Gastroesophageal sphincter (tissue), 4 donors: Measurements from ENCODE around the gene PEA15. TPM values are rescaled to one million over a fixed set of nuclear protein-coding genes. Genes with fewer than 3 reads are reported as not detected.

Experiments
- ATAC-seq: fragments of 150-250 bp; one replicate; pipeline ENCODE4 v1.9.1; 2016; ENCODE audit warnings: mild to moderate bottlenecking, moderate library complexity
- H3K27ac ChIP-seq, 4 donors: fragments of 200-600 bp; sonication (generic) in 3 of 4; 1 replicate in 3 of 4; 2 replicates in 1 of 4; pipeline ENCODE4 v1.5.1; 2016 to 2019
- H3K27me3 ChIP-seq: fragments of 200-600 bp; sonication (generic); one replicate; pipeline ENCODE4 v1.5.1; 2019
- H3K36me3 ChIP-seq, 2 donors: fragments of 200-600 bp; sonication (generic); one replicate each; pipeline ENCODE4 v1.5.1; 2019; ENCODE audit warnings: control low read depth in 1 of 2
- H3K4me1 ChIP-seq, 3 donors: fragments of 200-600 bp; sonication (generic); 1 replicate in 2 of 3; 2 replicates in 1 of 3; pipeline ENCODE4 v1.5.1; 2016 to 2019; ENCODE audit warnings: control low read depth in 2 of 3
- H3K4me3 ChIP-seq, 2 donors: fragments of 200-600 bp; sonication (generic); one replicate each; pipeline ENCODE4 v1.5.1; 2019; ENCODE audit warnings: mild to moderate bottlenecking in 1 of 2, moderate library complexity in 1 of 2
- H3K9me3 ChIP-seq, 3 donors: fragments of 200-600 bp; sonication (generic); one replicate each; pipeline ENCODE4 v1.5.1; 2017 to 2019; ENCODE audit warnings: control low read depth in 2 of 3
- EP300 ChIP-seq: sonication (generic); formaldehyde crosslinking; IDR thresholded peaks from one replicate; pipeline ENCODE4 v1.6.1; 2017; ENCODE audit warnings: antibody characterized with exemption, mild to moderate bottlenecking
- POLR2A ChIP-seq, 2 donors: fragments of 450-650 bp; IDR thresholded peaks; one replicate each; pipeline ENCODE4 v1.6.1; 2017; ENCODE audit warnings: antibody characterized with exemption in 2 of 2, mild to moderate bottlenecking in 2 of 2, moderate library complexity in 1 of 2
- POLR2AphosphoS5 ChIP-seq: sonication (generic); formaldehyde crosslinking; IDR thresholded peaks from one replicate; pipeline ENCODE4 v1.6.1; 2017; ENCODE audit warnings: antibody characterized with exemption
- WGBS, 2 donors: methylation state at CpG; one replicate each; pipeline ENCODE4 v1.1.5; 2018; ENCODE audit warnings: low coverage in 1 of 2; 5-methylcytosine and 5-hydroxymethylcytosine counted together
- total RNA-seq, 4 donors: library from RNA; depleted of rRNA; stranded (reverse); fragments of >200 nt; gene quantifications; one replicate each; pipeline ENCODE4 v1.1.0, GENCODE V29; 2016
- TF ChIP-seq, protein P1 (sequence below), 4 experiments: fragments of 200-600 bp in 2 of 4; fragments of 450-650 bp in 2 of 4; sonication (generic) in 1 of 4; IDR thresholded peaks; one replicate each; pipeline ENCODE4 v1.5.1; 2017 to 2019; ENCODE audit warnings: antibody characterized with exemption in 4 of 4, mild to moderate bottlenecking in 2 of 4, moderate library complexity in 2 of 4

The PEA15 gene
- total RNA-seq, 4 donors from 2014 or later, result 94.6 to 325 (median 164) TPM

- H3K9me3 ChIP-seq, result no peaks in the 10 kb centered on the region
- H3K4me3 ChIP-seq, result no peak overlapping the region
- no peaks in the 10 kb centered on the region for H3K27me3 ChIP-seq
- no peak for ATAC-seq
- no peaks in the 10 kb centered on the region for H3K36me3 ChIP-seq
- TF ChIP-seq, protein P1, sequence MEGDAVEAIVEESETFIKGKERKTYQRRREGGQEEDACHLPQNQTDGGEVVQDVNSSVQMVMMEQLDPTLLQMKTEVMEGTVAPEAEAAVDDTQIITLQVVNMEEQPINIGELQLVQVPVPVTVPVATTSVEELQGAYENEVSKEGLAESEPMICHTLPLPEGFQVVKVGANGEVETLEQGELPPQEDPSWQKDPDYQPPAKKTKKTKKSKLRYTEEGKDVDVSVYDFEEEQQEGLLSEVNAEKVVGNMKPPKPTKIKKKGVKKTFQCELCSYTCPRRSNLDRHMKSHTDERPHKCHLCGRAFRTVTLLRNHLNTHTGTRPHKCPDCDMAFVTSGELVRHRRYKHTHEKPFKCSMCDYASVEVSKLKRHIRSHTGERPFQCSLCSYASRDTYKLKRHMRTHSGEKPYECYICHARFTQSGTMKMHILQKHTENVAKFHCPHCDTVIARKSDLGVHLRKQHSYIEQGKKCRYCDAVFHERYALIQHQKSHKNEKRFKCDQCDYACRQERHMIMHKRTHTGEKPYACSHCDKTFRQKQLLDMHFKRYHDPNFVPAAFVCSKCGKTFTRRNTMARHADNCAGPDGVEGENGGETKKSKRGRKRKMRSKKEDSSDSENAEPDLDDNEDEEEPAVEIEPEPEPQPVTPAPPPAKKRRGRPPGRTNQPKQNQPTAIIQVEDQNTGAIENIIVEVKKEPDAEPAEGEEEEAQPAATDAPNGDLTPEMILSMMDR (IDR thresholded peaks at IDR 0.05), result no peak
- TF ChIP-seq POLR2AphosphoS5, result no peak
- TF ChIP-seq POLR2A (IDR thresholded peaks at IDR 0.05), result no peak
- TF ChIP-seq EP300, result no peak
- no peak overlapping the region for H3K27ac ChIP-seq
- H3K4me1 ChIP-seq, result peaks cover 0 to 26% (median 8%) of the 10 kb centered on the region in 3 donors
- 80% methylated on average over 2 of the region's 2 CpGs; no CpG with 5 or more reads in 1 of the 2 donors for WGBS, 2 donors
These were observed 18.5 kb upstream of the PEA15 start for GRCh38 chr1:160186729-160187128.

DNA sequence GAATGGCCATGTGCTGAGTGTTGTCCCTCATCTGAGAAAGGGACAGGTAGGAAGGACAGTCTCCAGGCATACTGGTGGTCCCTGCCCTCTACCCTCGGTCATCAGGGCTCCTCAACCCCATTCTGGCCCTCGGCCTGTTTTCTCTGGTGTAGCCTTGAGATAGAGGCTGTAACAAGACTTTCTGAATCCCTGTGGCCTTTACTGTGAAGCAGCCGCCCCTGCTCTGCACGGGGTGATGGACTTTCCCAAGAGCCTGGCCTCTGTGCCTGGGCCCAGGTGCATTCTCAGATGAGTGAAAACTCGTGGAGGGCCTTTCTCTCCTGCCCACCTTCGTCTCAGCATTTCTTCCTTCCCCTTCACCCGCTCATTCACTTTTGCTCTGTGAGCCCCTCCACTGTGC lies 17.8 kb upstream of the PEA15 start:
- no peak overlapping the region for H3K4me3 ChIP-seq
- no peaks in the 10 kb centered on the region for H3K27me3 ChIP-seq
- no peak overlapping the region for H3K27ac ChIP-seq
- 64 to 100% methylated on average over 2 to 5 of the region's 7 CpGs for WGBS, 2 donors
- no peaks in the 10 kb centered on the region for H3K9me3 ChIP-seq
- no peaks in the 10 kb centered on the region for H3K36me3 ChIP-seq
- no peak for ATAC-seq
- peaks cover 0 to 33% (median 8%) of the 10 kb centered on the region in 3 donors for H3K4me1 ChIP-seq
- TF ChIP-seq, protein P1 (IDR thresholded peaks at IDR 0.05), result no peak
- no peak for TF ChIP-seq POLR2AphosphoS5
- TF ChIP-seq EP300, result no peak
- TF ChIP-seq POLR2A (IDR thresholded peaks at IDR 0.05), result no peak

GRCh38 chr1:160188341-160188740 lies 16.8 kb upstream of the PEA15 start:
- Histone ChIP-seq H3K4me1 (peaks cover 1 to 42% (median 17%) of the 10 kb centered on the region in 3 donors), H3K27ac (no peak overlapping the region), H3K27me3 (no peaks in the 10 kb centered on the region), H3K4me3 (no peak overlapping the region), H3K9me3 (no peaks in the 10 kb centered on the region), H3K36me3 (no peaks in the 10 kb centered on the region)
- no peak for ATAC-seq
- 90% methylated on average over 6 of the region's 7 CpGs; no CpG with 5 or more reads in 1 of the 2 donors for WGBS, 2 donors
- TF ChIP-seq, protein P1 (IDR thresholded peaks at IDR 0.05), result no peak
- TF ChIP-seq POLR2AphosphoS5 (no peak), POLR2A (IDR thresholded peaks at IDR 0.05) (no peak), EP300 (no peak)

DNA sequence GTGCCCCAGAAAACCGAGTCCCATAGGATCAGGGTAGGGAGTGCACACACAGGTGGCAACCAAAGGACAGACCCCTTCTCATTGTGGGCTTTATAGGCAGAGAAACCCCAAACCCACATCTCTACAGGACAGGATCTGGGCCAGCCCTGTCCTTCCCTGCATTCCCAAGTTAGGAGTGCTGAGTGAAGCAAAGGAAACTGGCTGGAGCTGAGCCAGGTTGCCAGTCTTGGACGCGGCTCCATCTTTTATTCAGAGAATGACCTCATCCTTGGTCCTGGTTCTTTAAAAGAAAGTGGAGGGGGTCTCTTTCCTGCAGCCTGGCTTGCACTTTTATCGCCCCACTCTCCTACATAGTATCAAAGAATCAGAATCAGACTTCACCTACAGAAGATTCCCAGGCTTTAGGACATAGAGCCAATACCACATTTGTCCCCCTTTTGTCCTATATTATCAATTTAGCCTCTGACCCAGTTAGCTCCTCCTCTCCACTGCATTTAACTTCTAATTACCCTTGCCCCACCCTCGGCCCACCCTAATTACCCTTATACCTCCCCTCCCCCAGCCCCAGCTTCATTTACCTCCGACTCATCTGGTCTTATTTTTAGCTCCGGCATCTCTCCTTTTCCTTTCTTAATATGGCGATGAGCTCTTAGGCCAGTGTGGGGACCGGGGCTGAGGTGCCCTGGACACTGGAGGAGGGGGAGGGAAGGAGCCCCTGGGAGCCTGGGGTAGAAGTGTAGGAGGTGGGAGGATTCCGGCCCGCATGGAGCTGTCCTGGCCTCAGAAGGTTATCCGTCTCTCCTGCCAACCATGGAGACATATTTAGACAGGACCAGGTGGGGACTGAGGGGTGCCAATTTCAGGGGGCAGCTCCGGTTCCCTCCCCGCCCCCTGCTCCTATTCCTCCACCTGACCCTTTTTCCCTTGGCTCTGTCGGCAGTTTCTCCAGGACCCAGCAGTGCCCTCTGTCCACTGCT lies 15.2 kb upstream of the PEA15 start, which contains the start of gene CASQ1:
CASQ1 (plus strand) TSS at position 927 of the 977 bp plus-strand sequence. CDS start 177 bp downstream, outside the sequence.
- WGBS, 2 donors, result 31 to 44% methylated on average over 7 to 8 of the region's 15 CpGs
- peak; percentile 49 for ATAC-seq
- Histone ChIP-seq H3K4me1 (peaks cover 3 to 46% (median 18%) of the 10 kb centered on the region in 3 donors), H3K36me3 (no peaks in the 10 kb centered on the region), H3K4me3 (no peak within 1 kb of the TSS), H3K27me3 (no peaks in the 10 kb centered on the region), H3K27ac (peak within 1 kb of the TSS in 2 of 4 donors; percentile 39 to 63), H3K9me3 (no peaks in the 10 kb centered on the region)
- TF ChIP-seq EP300 (no peak), POLR2AphosphoS5 (no peak), POLR2A (IDR thresholded peaks at IDR 0.05) (no peak)
- TF ChIP-seq, protein P1 (IDR thresholded peaks at IDR 0.05), result no peak
